Activated T-cell treated with anti-CD3 and anti-CD28 coated beads, Interleukin-2, amount 50 U/mL, for 24 hours (primary cell): ENCODE results near the gene LTB4R2.

Experiments used
- DNase-seq: peaks from one replicate; pipeline ENCODE4 v3.0.0-alpha.2; 2020
- H3K27ac Mint-ChIP-seq: 2 replicates; pipeline ENCODE4 v1.8.0; 2020; ENCODE audit warnings: mild to moderate bottlenecking, mixed read lengths
- H3K27me3 Mint-ChIP-seq: 2 replicates; pipeline ENCODE4 v1.8.0; 2020; ENCODE audit warnings: mixed read lengths
- H3K36me3 Mint-ChIP-seq: 2 replicates; pipeline ENCODE4 v1.8.0; 2020; ENCODE audit warnings: low read depth, mixed read lengths
- H3K4me1 Mint-ChIP-seq: 2 replicates; pipeline ENCODE4 v1.8.0; 2020; ENCODE audit warnings: low read depth, mixed read lengths
- H3K4me3 Mint-ChIP-seq: 2 replicates; pipeline ENCODE4 v1.8.0; 2020; ENCODE audit warnings: mild to moderate bottlenecking, moderate library complexity, mixed read lengths
- H3K9me3 Mint-ChIP-seq: 2 replicates; pipeline ENCODE4 v1.8.0; 2020; ENCODE audit warnings: mixed read lengths

Gene LTB4R2

GRCh38 chr14:24283796-24284460, 26.0 kb upstream of the LTB4R2 start:
- no peak overlapping the region for H3K4me3 Mint-ChIP-seq
- DNase-seq: no peak
- H3K36me3 Mint-ChIP-seq: peaks cover 1% of the 10 kb centered on the region
- H3K4me1 Mint-ChIP-seq: peaks cover 19% of the 10 kb centered on the region
- no peaks in the 10 kb centered on the region for H3K9me3 Mint-ChIP-seq
- no peaks in the 10 kb centered on the region for H3K27me3 Mint-ChIP-seq
- no peak overlapping the region for H3K27ac Mint-ChIP-seq

GRCh38 chr14:24284501-24285035, 25.4 kb upstream of the LTB4R2 start:
- no peaks in the 10 kb centered on the region for H3K27me3 Mint-ChIP-seq
- peaks cover 18% of the 10 kb centered on the region for H3K4me1 Mint-ChIP-seq
- peaks cover 4% of the 10 kb centered on the region for H3K36me3 Mint-ChIP-seq
- no peaks in the 10 kb centered on the region for H3K9me3 Mint-ChIP-seq
- no peak overlapping the region for H3K4me3 Mint-ChIP-seq
- H3K27ac Mint-ChIP-seq: no peak overlapping the region
- no peak for DNase-seq

GRCh38 chr14:24285351-24285750, 24.6 kb upstream of the LTB4R2 start:
- Mint-ChIP-seq H3K27ac (no peak overlapping the region), H3K36me3 (peaks cover 11% of the 10 kb centered on the region), H3K27me3 (no peaks in the 10 kb centered on the region), H3K4me3 (no peak overlapping the region), H3K4me1 (peaks cover 18% of the 10 kb centered on the region), H3K9me3 (no peaks in the 10 kb centered on the region)
- no peak for DNase-seq

DNA sequence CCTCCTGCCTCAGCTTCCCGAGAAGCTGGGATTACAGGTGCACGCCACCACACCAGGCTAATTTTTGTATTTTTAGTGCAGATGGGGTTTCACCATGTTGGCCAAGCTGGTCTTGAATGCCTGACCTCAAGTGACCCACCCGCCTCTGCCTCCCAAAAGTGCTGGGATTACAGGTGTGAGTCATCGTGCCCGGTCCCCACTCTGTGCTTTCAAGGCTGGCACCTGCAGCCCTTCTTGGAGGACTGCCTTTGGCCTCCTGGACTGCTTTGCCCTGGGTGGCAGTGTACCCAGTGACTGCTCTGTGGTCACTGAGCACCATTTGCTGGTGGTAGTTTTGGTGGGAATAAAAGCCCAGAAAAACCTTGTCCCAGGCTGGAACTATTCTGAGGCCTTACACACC, 22.9 kb upstream of the LTB4R2 start:
- no peak for DNase-seq
- peaks cover 28% of the 10 kb centered on the region for H3K36me3 Mint-ChIP-seq
- H3K4me3 Mint-ChIP-seq: no peak overlapping the region
- no peaks in the 10 kb centered on the region for H3K27me3 Mint-ChIP-seq
- no peaks in the 10 kb centered on the region for H3K9me3 Mint-ChIP-seq
- H3K27ac Mint-ChIP-seq: no peak overlapping the region
- peaks cover 29% of the 10 kb centered on the region for H3K4me1 Mint-ChIP-seq

DNA sequence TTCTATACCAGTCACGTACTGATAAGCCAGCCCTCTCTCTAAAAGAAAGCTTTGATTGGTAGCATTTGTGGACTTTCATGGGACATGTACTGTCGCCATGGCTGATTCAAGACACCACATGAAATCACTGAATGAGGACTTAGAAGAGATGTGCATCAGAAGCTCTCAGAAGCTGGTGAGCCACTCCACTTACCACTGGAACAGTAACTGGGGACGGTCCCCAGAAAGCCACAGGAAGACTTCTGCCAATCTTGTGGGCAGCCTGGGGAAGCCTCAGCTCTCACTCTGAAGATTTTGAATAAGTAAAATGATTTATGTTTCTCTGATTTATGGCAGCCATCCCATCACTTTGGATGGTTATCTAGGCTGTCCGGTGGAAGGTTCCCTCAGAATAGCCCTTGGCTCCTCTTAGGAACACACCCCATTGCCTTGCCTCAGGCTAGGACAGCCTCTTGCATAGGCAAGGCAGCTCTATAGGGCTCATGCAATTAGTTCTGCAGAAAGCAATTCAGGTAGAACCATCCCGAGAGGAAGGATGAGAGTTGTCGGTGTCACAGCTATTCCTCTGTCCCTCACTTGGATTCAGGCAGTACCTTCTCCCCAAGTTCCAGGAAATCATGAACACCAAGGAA, 20.2 kb upstream of the LTB4R2 start:
- no peak overlapping the region for H3K4me3 Mint-ChIP-seq
- no peaks in the 10 kb centered on the region for H3K9me3 Mint-ChIP-seq
- peaks cover 29% of the 10 kb centered on the region for H3K4me1 Mint-ChIP-seq
- DNase-seq: peak; percentile 61
- no peaks in the 10 kb centered on the region for H3K27me3 Mint-ChIP-seq
- H3K27ac Mint-ChIP-seq: peak overlapping the region; percentile 37
- H3K36me3 Mint-ChIP-seq: peaks cover 47% of the 10 kb centered on the region

- Mint-ChIP-seq H3K4me3 (no peak overlapping the region), H3K36me3 (peaks cover 56% of the 10 kb centered on the region), H3K27ac (no peak overlapping the region), H3K4me1 (peaks cover 31% of the 10 kb centered on the region), H3K27me3 (no peaks in the 10 kb centered on the region), H3K9me3 (no peaks in the 10 kb centered on the region)
- no peak for DNase-seq
These were observed 19.2 kb upstream of the LTB4R2 start for GRCh38 chr14:24290746-24291145.

DNA sequence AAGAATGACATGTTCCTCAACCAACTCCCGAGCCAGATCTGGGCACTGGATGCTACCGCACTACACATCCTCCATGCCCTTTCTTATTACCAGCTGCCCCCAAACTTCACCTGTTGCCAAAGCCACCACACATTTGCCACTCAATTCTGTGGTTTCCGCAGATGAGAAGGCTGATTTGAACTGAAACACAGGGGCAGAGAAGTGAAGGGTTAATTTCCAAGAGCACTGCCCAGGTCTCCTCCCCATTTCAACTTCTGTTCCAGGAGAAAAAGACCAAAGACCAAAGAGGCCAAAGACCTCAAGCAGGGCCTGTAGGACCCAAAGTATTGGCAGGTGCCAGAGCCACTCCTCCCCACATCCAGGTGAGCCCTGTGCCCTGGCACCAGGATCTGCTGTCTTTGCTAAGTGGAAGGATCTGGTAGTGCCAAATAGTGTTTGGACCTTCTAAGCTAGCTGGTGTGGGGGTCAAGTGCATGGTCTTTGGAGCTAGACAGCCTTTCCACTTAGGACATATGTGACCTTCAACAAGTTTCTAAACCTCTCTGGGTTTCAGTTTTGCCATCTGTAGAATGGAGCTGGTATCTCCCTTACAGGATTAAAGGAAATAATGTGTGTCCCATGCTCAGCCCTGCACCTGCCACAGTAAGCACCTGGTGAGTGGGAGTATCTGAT, 18.4 kb upstream of the LTB4R2 start:
- Mint-ChIP-seq H3K4me3 (no peak overlapping the region), H3K4me1 (peaks cover 39% of the 10 kb centered on the region), H3K9me3 (no peaks in the 10 kb centered on the region), H3K27ac (no peak overlapping the region), H3K27me3 (no peaks in the 10 kb centered on the region), H3K36me3 (peaks cover 65% of the 10 kb centered on the region)
- no peak for DNase-seq

DNA sequence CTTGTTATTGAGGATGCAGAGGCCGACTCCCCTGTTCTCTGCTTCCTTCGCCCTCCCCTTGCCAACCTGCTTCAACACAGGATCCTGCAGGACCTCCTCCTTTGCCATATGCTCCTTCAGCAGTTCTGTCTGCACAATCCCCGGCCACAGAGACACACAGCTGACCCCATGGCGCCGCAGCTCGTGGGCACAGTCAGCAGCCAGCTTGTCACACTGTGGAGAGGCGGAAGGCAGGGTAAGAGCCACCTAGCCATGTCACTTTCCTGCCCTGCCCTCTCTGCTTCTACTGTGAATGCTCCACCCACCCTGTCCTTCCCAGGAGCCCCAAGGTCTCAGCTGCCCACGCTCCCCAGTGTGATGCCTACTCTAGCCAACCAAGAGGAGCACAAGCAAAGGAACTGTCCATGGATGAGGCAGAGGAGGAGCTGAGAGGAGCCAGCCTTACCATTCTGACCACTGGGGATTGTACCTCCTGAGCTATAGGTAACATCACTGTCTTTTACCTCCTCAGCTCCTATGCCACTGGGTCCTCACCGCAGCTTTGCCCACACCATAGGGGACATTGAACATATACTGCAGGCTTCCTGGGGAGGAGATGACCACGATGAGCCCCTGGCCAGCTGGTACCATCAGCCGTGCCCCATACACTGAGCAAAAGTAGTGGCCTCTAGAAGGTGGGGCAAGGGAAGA, 17.7 kb upstream of the LTB4R2 start:
- H3K4me1 Mint-ChIP-seq: peaks cover 46% of the 10 kb centered on the region
- no peak for DNase-seq
- no peak overlapping the region for H3K27ac Mint-ChIP-seq
- no peaks in the 10 kb centered on the region for H3K9me3 Mint-ChIP-seq
- peaks cover 66% of the 10 kb centered on the region for H3K36me3 Mint-ChIP-seq
- no peaks in the 10 kb centered on the region for H3K27me3 Mint-ChIP-seq
- no peak overlapping the region for H3K4me3 Mint-ChIP-seq

- no peaks in the 10 kb centered on the region for H3K9me3 Mint-ChIP-seq
- H3K4me3 Mint-ChIP-seq: no peak overlapping the region
- H3K36me3 Mint-ChIP-seq: peaks cover 65% of the 10 kb centered on the region
- H3K4me1 Mint-ChIP-seq: peaks cover 51% of the 10 kb centered on the region
- no peaks in the 10 kb centered on the region for H3K27me3 Mint-ChIP-seq
- DNase-seq: no peak
- no peak overlapping the region for H3K27ac Mint-ChIP-seq
These were observed 16.4 kb upstream of the LTB4R2 start for GRCh38 chr14:24293525-24293924.

DNA sequence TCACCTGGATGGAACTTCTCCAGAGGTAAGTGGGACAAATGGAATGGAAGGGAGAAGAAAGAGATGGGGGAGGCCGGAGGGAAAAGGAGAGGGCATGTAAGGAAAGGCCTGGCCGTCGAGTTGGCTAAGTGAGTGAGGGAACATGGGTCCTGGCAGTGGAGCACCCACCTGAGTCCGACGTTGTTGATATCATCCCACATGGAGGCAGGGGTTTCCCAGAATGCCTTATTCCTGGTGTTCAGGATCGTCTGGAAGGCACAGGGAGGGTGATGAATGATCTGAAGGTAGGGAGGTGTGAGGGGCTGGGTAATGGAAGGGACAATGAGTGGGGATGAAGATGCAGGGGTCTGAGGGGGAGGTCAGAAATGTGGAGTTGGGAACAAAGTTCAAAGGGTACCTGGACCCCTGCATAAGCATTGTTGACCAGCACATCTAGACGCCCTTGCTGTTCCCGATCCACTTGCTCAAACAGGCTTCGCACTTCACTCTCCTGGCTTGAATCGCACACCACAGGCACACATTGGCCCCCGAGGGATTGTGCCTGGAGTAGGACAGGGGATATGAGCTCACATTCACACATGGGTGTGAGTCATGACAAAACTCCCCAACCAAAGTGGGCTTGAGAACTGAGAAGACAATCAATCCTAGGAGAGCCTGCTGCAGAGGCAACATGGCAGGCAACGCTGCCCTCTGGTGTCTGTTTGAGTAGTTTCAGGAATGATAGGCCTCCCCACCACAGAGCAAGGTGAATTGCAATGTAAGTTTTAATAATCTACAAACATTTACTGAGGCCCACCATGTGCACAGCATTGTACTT, 13.4 kb upstream of the LTB4R2 start:
- DNase-seq: peak; percentile 74
- Mint-ChIP-seq H3K27ac (peak overlapping the region; percentile 79), H3K4me3 (no peak overlapping the region), H3K36me3 (peaks cover 67% of the 10 kb centered on the region), H3K9me3 (no peaks in the 10 kb centered on the region), H3K27me3 (no peaks in the 10 kb centered on the region), H3K4me1 (peaks cover 50% of the 10 kb centered on the region)

DNA sequence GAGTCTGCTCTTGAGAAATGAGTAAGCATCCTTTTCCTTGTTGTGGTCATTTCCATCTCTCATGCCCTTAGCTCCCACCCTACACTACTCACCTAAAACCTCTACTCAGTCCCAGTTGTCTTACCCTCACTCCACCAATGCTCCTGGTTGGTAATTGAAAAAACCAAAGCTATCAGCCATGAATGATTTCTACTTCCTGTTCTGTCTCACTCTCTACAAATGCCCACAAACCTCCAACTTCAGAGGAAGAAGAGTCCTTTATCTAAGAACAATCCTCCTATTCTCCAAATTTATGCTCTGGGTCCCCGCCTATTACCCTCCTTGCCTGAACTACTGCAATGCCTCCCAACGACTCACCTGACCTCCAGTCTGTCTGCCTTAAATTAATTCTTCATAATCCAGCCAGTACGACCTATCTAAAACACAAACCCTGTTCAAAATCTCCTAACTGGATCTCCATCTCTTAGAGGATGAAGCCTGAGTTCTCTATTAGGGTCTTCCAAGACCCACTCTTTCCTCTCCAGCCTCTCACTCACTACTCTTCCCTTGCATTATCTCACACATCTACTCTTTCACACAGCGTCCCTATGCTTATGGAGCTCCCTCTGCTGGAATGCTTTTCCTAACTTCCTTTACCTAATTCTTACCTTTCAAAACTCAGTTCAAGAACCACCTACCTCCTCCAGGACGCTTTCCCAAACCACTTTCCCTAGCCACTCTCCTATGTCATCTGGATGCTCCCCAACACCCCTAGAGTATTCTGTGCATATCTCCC, 12.6 kb upstream of the LTB4R2 start:
- no peak for DNase-seq
- no peaks in the 10 kb centered on the region for H3K9me3 Mint-ChIP-seq
- H3K4me3 Mint-ChIP-seq: no peak overlapping the region
- H3K4me1 Mint-ChIP-seq: peaks cover 58% of the 10 kb centered on the region
- no peaks in the 10 kb centered on the region for H3K27me3 Mint-ChIP-seq
- H3K27ac Mint-ChIP-seq: peak overlapping the region; percentile 79
- peaks cover 67% of the 10 kb centered on the region for H3K36me3 Mint-ChIP-seq

DNA sequence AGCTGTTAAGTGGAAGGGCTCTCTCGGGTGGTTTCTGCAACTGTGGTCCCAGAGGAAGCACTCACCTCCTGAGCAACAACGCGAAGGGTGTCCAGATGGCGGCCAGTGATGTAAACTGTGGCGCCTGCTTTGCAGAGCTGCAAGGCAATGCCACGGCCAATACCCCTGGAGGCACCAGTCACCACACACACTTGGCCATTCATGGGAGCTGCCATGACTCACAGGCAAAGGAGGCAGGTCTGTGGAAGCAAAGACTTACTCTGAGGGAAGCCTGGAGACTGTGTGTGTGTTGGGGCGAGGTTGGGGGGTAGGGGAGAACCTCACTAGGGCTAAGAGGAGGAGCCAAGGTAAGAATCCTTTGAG, 11.1 kb upstream of the LTB4R2 start:
- Mint-ChIP-seq H3K9me3 (no peaks in the 10 kb centered on the region), H3K4me1 (peaks cover 60% of the 10 kb centered on the region), H3K36me3 (peaks cover 74% of the 10 kb centered on the region)

More for the DNA sequence above, 11.1 kb upstream of the LTB4R2 start:
- DNase-seq: no peak
- Mint-ChIP-seq H3K27me3 (no peaks in the 10 kb centered on the region), H3K4me3 (peak overlapping the region; percentile 92), H3K27ac (peak overlapping the region; percentile 96)
